ENCODE measurements around the gene EGLN1. TPM values are rescaled to one million over a fixed set of nuclear protein-coding genes. Genes with fewer than 3 reads are reported as not detected.

The EGLN1 gene
- total RNA-seq, 1 experiment from 2014 or later, result 27.1 TPM

DNA sequence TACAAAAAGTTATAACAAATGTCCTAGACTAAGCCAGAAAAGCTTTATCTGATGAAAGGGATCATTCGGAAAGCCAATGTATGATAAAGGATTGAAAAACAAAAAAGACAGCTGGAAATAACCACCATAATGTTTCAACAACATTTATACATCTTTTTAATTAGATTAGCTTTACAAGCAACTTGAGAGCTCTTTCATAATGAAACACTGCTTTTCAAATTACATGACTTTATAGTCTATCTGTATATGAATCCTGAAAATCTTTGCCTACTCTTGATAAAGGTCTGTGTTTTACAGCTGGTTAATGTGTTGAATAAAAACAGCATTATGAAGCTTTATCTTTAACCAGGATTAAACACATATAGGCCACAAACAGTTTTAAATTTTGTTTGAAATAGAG, 58.5 kb downstream of the EGLN1 start:
- H3K9me3 ChIP-seq (ENCODE audit: control insufficient read depth in 1 of 2, insufficient read depth in 1 of 2, low read depth in 1 of 2, low read length in 2 of 2), result no peaks in the 10 kb centered on the region
- ChIA-PET CTCF (no interaction called here), RAD21 (ENCODE audit: low non-redundant PET in 1 of 2, low total read pairs in 2 of 2, uncharacterized antibody in 2 of 2, unreplicated experiment in 2 of 2) (interaction anchor here in 1 of 2 experiments (0.6 kb wide), 1 partner anchor 168 kb away, joined by 3 read pairs; no protein-coding TSS in a partner anchor), POLR2A (no interaction called here)
- H4K20me1 ChIP-seq (ENCODE audit: insufficient read depth), result 0 out of 2 replicates have a peak, but pooled peaks cover 9% of the 10 kb centered on the region
- TF ChIP-seq RAD21 (IDR thresholded peaks at IDR 0.05; ENCODE audit: low read depth) (no peak), TCF7L2 (IDR thresholded peaks at IDR 0.05; ENCODE audit: borderline replicate concordance, extremely low read depth, insufficient read depth, insufficient read length) (no peak), EGR1 (IDR thresholded peaks at IDR 0.05; ENCODE audit: low read depth) (no peak), EZH2 (IDR thresholded peaks at IDR 0.05) (no peak), MAX (IDR thresholded peaks at IDR 0.05) (no peak)
- no peak overlapping the region for H2AFZ ChIP-seq (ENCODE audit: low read depth, low read length, poor library complexity, severe bottlenecking)
- peaks cover 5% of the 10 kb centered on the region in 2 experiments; a peak in 1 of 4 replicates for H3K36me3 ChIP-seq (ENCODE audit: control insufficient read depth in 1 of 2, insufficient read depth in 2 of 2, low read length in 2 of 2)
- H3K27ac ChIP-seq (ENCODE audit: low read depth, low read length), result no peak overlapping the region
- no peaks in the 10 kb centered on the region for H3K4me1 ChIP-seq (ENCODE audit: control insufficient read depth in 1 of 2, insufficient read depth in 2 of 2, low read length in 2 of 2)
- no TSS peak for BruUV-seq (replicated peaks)
- H3K79me2 ChIP-seq (ENCODE audit: insufficient read depth, low read length), result peaks cover 22% of the 10 kb centered on the region
- ATAC-seq, result no peak
- no peak for DNase-seq (ENCODE audit: low read depth, low spot score)
- no peak overlapping the region for H3K9ac ChIP-seq (ENCODE audit: low read length)
- intact Hi-C loops (cut with micrococcal nuclease), result no loop called here
- H3K4me3 ChIP-seq (replicated peaks in 1 of 2; ENCODE audit: low read depth in 1 of 2, low read length in 2 of 2), result no peak overlapping the region
- H3K9me2 ChIP-seq (ENCODE audit: insufficient read depth), result no peaks in the 10 kb centered on the region
- no peak overlapping the region for H3K4me2 ChIP-seq (ENCODE audit: low read length)
- H3K27me3 ChIP-seq (ENCODE audit: insufficient read depth, low read length), result no peaks in the 10 kb centered on the region

DNA sequence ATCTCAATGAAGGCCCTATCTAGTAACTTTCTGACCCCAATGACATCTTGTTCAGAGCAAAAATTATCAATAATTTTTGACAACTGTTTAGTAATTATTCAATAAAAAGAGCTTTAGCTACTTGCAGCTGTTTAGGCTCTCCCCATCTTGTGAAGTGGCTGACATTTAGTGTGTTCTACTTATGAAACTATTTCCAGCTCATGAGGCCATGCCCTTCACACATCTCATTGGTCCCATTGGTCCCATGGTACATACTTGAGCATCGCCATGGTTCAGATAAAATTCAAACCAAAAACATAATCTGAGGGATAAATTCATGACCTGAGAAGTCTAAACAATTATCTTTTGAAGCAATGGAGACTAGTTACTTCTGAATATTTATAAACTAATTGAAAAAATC, 59.8 kb downstream of the EGLN1 start:
- Histone ChIP-seq H3K79me2 (ENCODE audit: insufficient read depth, low read length) (peaks cover 17% of the 10 kb centered on the region), H3K4me3 (replicated peaks in 1 of 2; ENCODE audit: low read depth in 1 of 2, low read length in 2 of 2) (no peak overlapping the region), H3K9me2 (ENCODE audit: insufficient read depth) (no peaks in the 10 kb centered on the region), H3K27ac (ENCODE audit: low read depth, low read length) (no peak overlapping the region), H2AFZ (ENCODE audit: low read depth, low read length, poor library complexity, severe bottlenecking) (no peak overlapping the region), H3K27me3 (ENCODE audit: insufficient read depth, low read length) (no peaks in the 10 kb centered on the region), H3K4me1 (ENCODE audit: control insufficient read depth in 1 of 2, insufficient read depth in 2 of 2, low read length in 2 of 2) (peaks cover 0 to 3% of the 10 kb centered on the region in 2 experiments; a peak in 1 of 4 replicates), H3K4me2 (ENCODE audit: low read length) (no peak overlapping the region), H3K36me3 (ENCODE audit: control insufficient read depth in 1 of 2, insufficient read depth in 2 of 2, low read length in 2 of 2) (peaks cover 5% of the 10 kb centered on the region in 2 experiments; a peak in 1 of 4 replicates), H3K9me3 (ENCODE audit: control insufficient read depth in 1 of 2, insufficient read depth in 1 of 2, low read depth in 1 of 2, low read length in 2 of 2) (no peaks in the 10 kb centered on the region), H4K20me1 (ENCODE audit: insufficient read depth) (0 out of 2 replicates have a peak, but pooled peaks cover 9% of the 10 kb centered on the region), H3K9ac (ENCODE audit: low read length) (no peak overlapping the region)
- ATAC-seq, result no peak
- intact Hi-C loops (cut with micrococcal nuclease), result no loop called here
- BruUV-seq (replicated peaks), result no TSS peak
- ChIA-PET CTCF (no interaction called here), POLR2A (no interaction called here), RAD21 (ENCODE audit: low non-redundant PET in 1 of 2, low total read pairs in 2 of 2, uncharacterized antibody in 2 of 2, unreplicated experiment in 2 of 2) (no interaction called here)
- DNase-seq (ENCODE audit: low read depth, low spot score), result no peak
- TF ChIP-seq JUND (IDR thresholded peaks at IDR 0.05) (no peak), EZH2phosphoT487 (IDR thresholded peaks at IDR 0.05; ENCODE audit: borderline replicate concordance) (no peak), CEBPB (IDR thresholded peaks at IDR 0.05; ENCODE audit: low read depth) (no peak), EZH2 (IDR thresholded peaks at IDR 0.05) (no peak), SP1 (IDR thresholded peaks at IDR 0.05; ENCODE audit: low read depth) (no peak), POLR2AphosphoS5 (IDR thresholded peaks at IDR 0.05; ENCODE audit: low read depth, low read length) (no peak), ZNF274 (IDR thresholded peaks at IDR 0.05; ENCODE audit: low read depth, low read length) (no peak), YY1 (IDR thresholded peaks at IDR 0.05; ENCODE audit: extremely low read depth, insufficient replicate concordance, low read depth, low read length) (no peak), EGR1 (IDR thresholded peaks at IDR 0.05; ENCODE audit: low read depth) (no peak), POLR2A (IDR thresholded peaks at IDR 0.05; ENCODE audit: borderline replicate concordance, extremely low read depth, insufficient read depth, insufficient read length) (no peak), FOSL1 (IDR thresholded peaks at IDR 0.05; ENCODE audit: low read depth) (no peak), RAD21 (IDR thresholded peaks at IDR 0.05; ENCODE audit: low read depth) (no peak), REST (IDR thresholded peaks at IDR 0.05; ENCODE audit: low read depth) (no peak)
- TF ChIP-seq, protein P1, sequence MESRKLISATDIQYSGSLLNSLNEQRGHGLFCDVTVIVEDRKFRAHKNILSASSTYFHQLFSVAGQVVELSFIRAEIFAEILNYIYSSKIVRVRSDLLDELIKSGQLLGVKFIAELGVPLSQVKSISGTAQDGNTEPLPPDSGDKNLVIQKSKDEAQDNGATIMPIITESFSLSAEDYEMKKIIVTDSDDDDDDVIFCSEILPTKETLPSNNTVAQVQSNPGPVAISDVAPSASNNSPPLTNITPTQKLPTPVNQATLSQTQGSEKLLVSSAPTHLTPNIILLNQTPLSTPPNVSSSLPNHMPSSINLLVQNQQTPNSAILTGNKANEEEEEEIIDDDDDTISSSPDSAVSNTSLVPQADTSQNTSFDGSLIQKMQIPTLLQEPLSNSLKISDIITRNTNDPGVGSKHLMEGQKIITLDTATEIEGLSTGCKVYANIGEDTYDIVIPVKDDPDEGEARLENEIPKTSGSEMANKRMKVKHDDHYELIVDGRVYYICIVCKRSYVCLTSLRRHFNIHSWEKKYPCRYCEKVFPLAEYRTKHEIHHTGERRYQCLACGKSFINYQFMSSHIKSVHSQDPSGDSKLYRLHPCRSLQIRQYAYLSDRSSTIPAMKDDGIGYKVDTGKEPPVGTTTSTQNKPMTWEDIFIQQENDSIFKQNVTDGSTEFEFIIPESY (IDR thresholded peaks at IDR 0.05; ENCODE audit: extremely low read depth, insufficient replicate concordance, low read length), result no peak

Measured in HCT116 (cell line).